ENCODE results near the gene SLC7A4. TPM values are rescaled to one million over a fixed set of nuclear protein-coding genes. Genes with fewer than 3 reads are reported as not detected.

SLC7A4 gene
- total RNA-seq, 1 donor from 2014 or later: 0.93 TPM

DNA sequence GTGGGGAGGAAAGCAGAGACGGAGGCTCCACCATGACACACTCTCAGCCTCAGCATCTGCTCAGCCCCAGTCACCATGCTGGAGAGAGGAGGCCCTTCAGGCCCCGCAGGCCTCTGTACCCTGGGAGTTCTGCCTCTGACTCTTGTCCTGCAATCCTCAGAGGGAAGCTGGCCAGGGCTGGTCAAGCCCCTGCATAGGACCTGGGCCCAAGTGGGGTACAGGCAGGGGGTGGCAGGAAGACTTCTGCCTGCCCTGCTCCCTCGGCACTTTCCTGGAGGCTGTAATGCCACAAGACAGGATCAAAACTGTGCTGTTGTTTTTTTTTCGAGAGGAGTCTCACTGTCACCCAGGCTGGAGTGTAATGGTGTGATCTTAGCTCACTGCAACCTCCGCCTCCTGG lies 47.1 kb upstream of the SLC7A4 start:
- no peak overlapping the region for H3K4me3 Mint-ChIP-seq (ENCODE audit: unreplicated experiment)
- Histone ChIP-seq H3K9me3 (ENCODE audit: insufficient read depth, low read depth, low read length) (no peaks in the 10 kb centered on the region), H3K4me2 (ENCODE audit: low read length) (no peak overlapping the region), H3K27me3 (ENCODE audit: insufficient read depth, low read length) (no peaks in the 10 kb centered on the region), H3K36me3 (ENCODE audit: insufficient read depth, low read length) (no peaks in the 10 kb centered on the region), H3K4me1 (ENCODE audit: insufficient read depth, low read length) (peaks cover under 1% of the 10 kb centered on the region), H3K9ac (ENCODE audit: low read length) (no peak overlapping the region), H3K27ac (ENCODE audit: low read depth, low read length) (no peak overlapping the region), H3K4me3 (ENCODE audit: insufficient read depth, low read depth, low read length) (no peak overlapping the region), H2AFZ (ENCODE audit: low read depth, low read length) (no peak overlapping the region), H4K20me1 (ENCODE audit: insufficient read depth, low read length) (no peaks in the 10 kb centered on the region), H3K79me2 (ENCODE audit: insufficient read depth, low read length) (no peaks in the 10 kb centered on the region)
- DNase-seq (ENCODE audit: low read depth) (no peak), FAIRE-seq (no peak)
- peaks cover 4% of the 10 kb centered on the region for H3K27me3 Mint-ChIP-seq (ENCODE audit: low read depth, unreplicated experiment)
- H3K27ac Mint-ChIP-seq (ENCODE audit: unreplicated experiment): no peak overlapping the region
- peaks cover 2% of the 10 kb centered on the region for H3K9me3 Mint-ChIP-seq (ENCODE audit: unreplicated experiment)
- no peaks in the 10 kb centered on the region for H3K4me1 Mint-ChIP-seq (ENCODE audit: low read depth, unreplicated experiment)
- TF ChIP-seq, protein P1, sequence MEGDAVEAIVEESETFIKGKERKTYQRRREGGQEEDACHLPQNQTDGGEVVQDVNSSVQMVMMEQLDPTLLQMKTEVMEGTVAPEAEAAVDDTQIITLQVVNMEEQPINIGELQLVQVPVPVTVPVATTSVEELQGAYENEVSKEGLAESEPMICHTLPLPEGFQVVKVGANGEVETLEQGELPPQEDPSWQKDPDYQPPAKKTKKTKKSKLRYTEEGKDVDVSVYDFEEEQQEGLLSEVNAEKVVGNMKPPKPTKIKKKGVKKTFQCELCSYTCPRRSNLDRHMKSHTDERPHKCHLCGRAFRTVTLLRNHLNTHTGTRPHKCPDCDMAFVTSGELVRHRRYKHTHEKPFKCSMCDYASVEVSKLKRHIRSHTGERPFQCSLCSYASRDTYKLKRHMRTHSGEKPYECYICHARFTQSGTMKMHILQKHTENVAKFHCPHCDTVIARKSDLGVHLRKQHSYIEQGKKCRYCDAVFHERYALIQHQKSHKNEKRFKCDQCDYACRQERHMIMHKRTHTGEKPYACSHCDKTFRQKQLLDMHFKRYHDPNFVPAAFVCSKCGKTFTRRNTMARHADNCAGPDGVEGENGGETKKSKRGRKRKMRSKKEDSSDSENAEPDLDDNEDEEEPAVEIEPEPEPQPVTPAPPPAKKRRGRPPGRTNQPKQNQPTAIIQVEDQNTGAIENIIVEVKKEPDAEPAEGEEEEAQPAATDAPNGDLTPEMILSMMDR (IDR thresholded peaks at IDR 0.05; ENCODE audit: insufficient read depth, low read depth, low read length): no peak
- no peak for TF ChIP-seq EZH2 (IDR thresholded peaks at IDR 0.05; ENCODE audit: insufficient read depth, low read length)
- H3K36me3 Mint-ChIP-seq (ENCODE audit: low read depth, unreplicated experiment): no peaks in the 10 kb centered on the region

DNA sequence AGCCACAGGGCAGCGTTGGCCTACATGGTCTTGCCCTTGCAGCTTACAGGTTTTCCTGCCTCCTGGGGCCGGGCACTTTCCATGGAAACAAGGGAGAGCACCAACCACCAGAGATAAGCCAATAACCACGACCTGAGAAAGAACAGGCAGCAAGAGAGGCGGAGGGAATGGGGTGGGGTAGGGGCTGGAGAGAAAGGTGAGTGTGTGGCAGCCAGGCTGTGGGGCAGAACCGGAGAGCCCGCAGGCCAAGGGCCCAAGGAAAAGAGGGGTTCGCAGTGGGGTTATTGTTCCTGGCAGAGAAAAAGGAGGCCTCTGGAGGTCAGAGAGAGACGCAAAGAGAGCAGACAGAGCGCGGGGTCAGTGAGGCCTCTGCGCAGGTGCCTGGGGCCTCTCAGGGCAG lies 46.6 kb upstream of the SLC7A4 start:
- Histone ChIP-seq H3K27me3 (ENCODE audit: insufficient read depth, low read length) (no peaks in the 10 kb centered on the region), H4K20me1 (ENCODE audit: insufficient read depth, low read length) (no peaks in the 10 kb centered on the region), H3K27ac (ENCODE audit: low read depth, low read length) (no peak overlapping the region), H3K36me3 (ENCODE audit: insufficient read depth, low read length) (no peaks in the 10 kb centered on the region), H3K9ac (ENCODE audit: low read length) (no peak overlapping the region), H3K9me3 (ENCODE audit: insufficient read depth, low read depth, low read length) (no peaks in the 10 kb centered on the region), H2AFZ (ENCODE audit: low read depth, low read length) (no peak overlapping the region), H3K4me2 (ENCODE audit: low read length) (no peak overlapping the region), H3K4me3 (ENCODE audit: insufficient read depth, low read depth, low read length) (no peak overlapping the region), H3K79me2 (ENCODE audit: insufficient read depth, low read length) (no peaks in the 10 kb centered on the region), H3K4me1 (ENCODE audit: insufficient read depth, low read length) (peaks cover 6% of the 10 kb centered on the region)
- Mint-ChIP-seq H3K27ac (ENCODE audit: unreplicated experiment) (peak overlapping the region; percentile 41), H3K27me3 (ENCODE audit: low read depth, unreplicated experiment) (peaks cover 4% of the 10 kb centered on the region), H3K36me3 (ENCODE audit: low read depth, unreplicated experiment) (no peaks in the 10 kb centered on the region), H3K9me3 (ENCODE audit: unreplicated experiment) (peaks cover 2% of the 10 kb centered on the region), H3K4me1 (ENCODE audit: low read depth, unreplicated experiment) (peaks cover under 1% of the 10 kb centered on the region), H3K4me3 (ENCODE audit: unreplicated experiment) (no peak overlapping the region)
- DNase-seq (ENCODE audit: low read depth) (no peak), FAIRE-seq (no peak)
- TF ChIP-seq EZH2 (IDR thresholded peaks at IDR 0.05; ENCODE audit: insufficient read depth, low read length): no peak
- TF ChIP-seq, protein P1 (IDR thresholded peaks at IDR 0.05; ENCODE audit: insufficient read depth, low read depth, low read length): no peak

- H3K4me1 ChIP-seq (ENCODE audit: insufficient read depth, low read length): peaks cover 12% of the 10 kb centered on the region
- peaks cover 4% of the 10 kb centered on the region for H3K27me3 Mint-ChIP-seq (ENCODE audit: low read depth, unreplicated experiment)
- H3K27me3 ChIP-seq (ENCODE audit: insufficient read depth, low read length): no peaks in the 10 kb centered on the region
- no peaks in the 10 kb centered on the region for H3K9me3 ChIP-seq (ENCODE audit: insufficient read depth, low read depth, low read length)
- H4K20me1 ChIP-seq (ENCODE audit: insufficient read depth, low read length): no peaks in the 10 kb centered on the region
- H3K9ac ChIP-seq (ENCODE audit: low read length): no peak overlapping the region
- no peak for TF ChIP-seq EZH2 (IDR thresholded peaks at IDR 0.05; ENCODE audit: insufficient read depth, low read length)
- TF ChIP-seq, protein P1 (IDR thresholded peaks at IDR 0.05; ENCODE audit: insufficient read depth, low read depth, low read length): no peak
- no peaks in the 10 kb centered on the region for H3K36me3 ChIP-seq (ENCODE audit: insufficient read depth, low read length)
- no peak overlapping the region for H3K4me2 ChIP-seq (ENCODE audit: low read length)
- H3K9me3 Mint-ChIP-seq (ENCODE audit: unreplicated experiment): peaks cover 6% of the 10 kb centered on the region
- H3K27ac Mint-ChIP-seq (ENCODE audit: unreplicated experiment): no peak overlapping the region
- H3K4me3 ChIP-seq (ENCODE audit: insufficient read depth, low read depth, low read length): no peak overlapping the region
- no peaks in the 10 kb centered on the region for H3K36me3 Mint-ChIP-seq (ENCODE audit: low read depth, unreplicated experiment)
- H3K4me1 Mint-ChIP-seq (ENCODE audit: low read depth, unreplicated experiment): peaks cover 1% of the 10 kb centered on the region
- no peak for FAIRE-seq
- DNase-seq (ENCODE audit: low read depth): no peak
- no peak overlapping the region for H2AFZ ChIP-seq (ENCODE audit: low read depth, low read length)
- H3K27ac ChIP-seq (ENCODE audit: low read depth, low read length): no peak overlapping the region
- no peak overlapping the region for H3K4me3 Mint-ChIP-seq (ENCODE audit: unreplicated experiment)
- no peaks in the 10 kb centered on the region for H3K79me2 ChIP-seq (ENCODE audit: insufficient read depth, low read length)
Observed at GRCh38 chr22:21077884-21078508, 45.6 kb upstream of the SLC7A4 start.

All from astrocyte (in vitro differentiated cells and primary cell).